ENCODE data around the gene OR52E6.

DNA sequence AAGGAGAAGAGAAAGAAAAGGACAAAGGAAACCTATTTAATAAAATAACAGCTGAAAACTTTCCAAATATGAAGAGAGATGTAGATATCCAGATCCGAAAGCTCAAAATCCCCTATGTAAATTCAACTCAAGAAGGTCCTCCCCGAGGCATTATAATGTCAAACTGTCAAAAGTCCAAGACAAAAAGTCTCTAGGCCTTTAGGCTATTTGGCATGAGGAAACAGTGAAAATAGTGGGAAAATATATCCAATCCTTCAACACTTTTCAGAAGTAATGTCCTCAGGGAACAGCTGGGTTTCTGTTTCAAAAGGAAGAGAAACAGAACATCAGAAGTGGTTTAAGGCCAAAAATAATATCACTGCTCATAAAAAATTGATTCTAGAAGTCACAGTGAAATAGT lies 36.9 kb upstream of the OR52E6 start:
- TF ChIP-seq, protein P1, sequence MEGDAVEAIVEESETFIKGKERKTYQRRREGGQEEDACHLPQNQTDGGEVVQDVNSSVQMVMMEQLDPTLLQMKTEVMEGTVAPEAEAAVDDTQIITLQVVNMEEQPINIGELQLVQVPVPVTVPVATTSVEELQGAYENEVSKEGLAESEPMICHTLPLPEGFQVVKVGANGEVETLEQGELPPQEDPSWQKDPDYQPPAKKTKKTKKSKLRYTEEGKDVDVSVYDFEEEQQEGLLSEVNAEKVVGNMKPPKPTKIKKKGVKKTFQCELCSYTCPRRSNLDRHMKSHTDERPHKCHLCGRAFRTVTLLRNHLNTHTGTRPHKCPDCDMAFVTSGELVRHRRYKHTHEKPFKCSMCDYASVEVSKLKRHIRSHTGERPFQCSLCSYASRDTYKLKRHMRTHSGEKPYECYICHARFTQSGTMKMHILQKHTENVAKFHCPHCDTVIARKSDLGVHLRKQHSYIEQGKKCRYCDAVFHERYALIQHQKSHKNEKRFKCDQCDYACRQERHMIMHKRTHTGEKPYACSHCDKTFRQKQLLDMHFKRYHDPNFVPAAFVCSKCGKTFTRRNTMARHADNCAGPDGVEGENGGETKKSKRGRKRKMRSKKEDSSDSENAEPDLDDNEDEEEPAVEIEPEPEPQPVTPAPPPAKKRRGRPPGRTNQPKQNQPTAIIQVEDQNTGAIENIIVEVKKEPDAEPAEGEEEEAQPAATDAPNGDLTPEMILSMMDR (IDR thresholded peaks at IDR 0.05; ENCODE audit: control extremely low read depth in 1 of 3, insufficient read depth in 1 of 3, low read depth in 1 of 3, low read length in 3 of 3): no peak
- TF ChIP-seq JUN (IDR thresholded peaks at IDR 0.05; ENCODE audit: low read depth, low read length) (no peak), SP2 (IDR thresholded peaks at IDR 0.05; ENCODE audit: low read length) (no peak), POLR2A (IDR thresholded peaks at IDR 0.05; ENCODE audit: control extremely low read depth in 1 of 2, low read depth in 2 of 2, low read length in 2 of 2) (no peak), ZNF274 (IDR thresholded peaks at IDR 0.05; ENCODE audit: borderline replicate concordance, extremely low read depth, low read length) (no peak), POLR2AphosphoS5 (IDR thresholded peaks at IDR 0.05; ENCODE audit: low read depth, low read length) (no peak), EP300 (IDR thresholded peaks at IDR 0.05; ENCODE audit: borderline replicate concordance in 1 of 2, low read depth in 2 of 2, low read length in 2 of 2) (no peak), EGR1 (IDR thresholded peaks at IDR 0.05; ENCODE audit: borderline replicate concordance, low read depth, low read length) (no peak), SP4 (IDR thresholded peaks at IDR 0.05; ENCODE audit: low read length) (no peak), CBX8 (IDR thresholded peaks at IDR 0.05; ENCODE audit: borderline replicate concordance, low read depth, low read length) (no peak), RAD21 (IDR thresholded peaks at IDR 0.05 in 1 of 2, conservative IDR thresholded peaks at IDR 0.05 in 1 of 2; ENCODE audit: low read depth in 2 of 2, low read length in 2 of 2) (no peak), JUND (IDR thresholded peaks at IDR 0.05; ENCODE audit: low read length) (no peak)
- TF ChIP-seq, protein P2, sequence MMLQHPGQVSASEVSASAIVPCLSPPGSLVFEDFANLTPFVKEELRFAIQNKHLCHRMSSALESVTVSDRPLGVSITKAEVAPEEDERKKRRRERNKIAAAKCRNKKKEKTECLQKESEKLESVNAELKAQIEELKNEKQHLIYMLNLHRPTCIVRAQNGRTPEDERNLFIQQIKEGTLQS (IDR thresholded peaks at IDR 0.05; ENCODE audit: insufficient read depth, low read depth, low read length): no peak
